GM19023 (cell line): ENCODE data around the gene SYNJ2.

Experiments
- ATAC-seq: cut with Tn5 transposase; IDR thresholded peaks from one replicate; pipeline ENCODE4 v1.9.1; 2021; ENCODE audit warnings: mild to moderate bottlenecking, moderate library complexity; ENCODE audit not compliant: unreplicated experiment

Gene SYNJ2

GRCh38 chr6:157997893-157998608 is 16.4 kb downstream of the SYNJ2 start:
- no peak for ATAC-seq

GRCh38 chr6:157998707-157999167 is 17.1 kb downstream of the SYNJ2 start:
- ATAC-seq = no peak

- no peak for ATAC-seq
Observed at GRCh38 chr6:157999168-158000051, 17.7 kb downstream of the SYNJ2 start.

- no peak for ATAC-seq
Observed at GRCh38 chr6:158000530-158001307, 19.1 kb downstream of the SYNJ2 start.

- ATAC-seq = no peak
Observed at GRCh38 chr6:158002249-158002950, 20.7 kb downstream of the SYNJ2 start.

- no peak for ATAC-seq
Observed at GRCh38 chr6:158002951-158003853, 21.5 kb downstream of the SYNJ2 start.

- no peak for ATAC-seq
Observed at GRCh38 chr6:158003910-158004700, 22.4 kb downstream of the SYNJ2 start.

GRCh38 chr6:158004701-158005095 is 23.0 kb downstream of the SYNJ2 start:
- ATAC-seq = no peak

- no peak for ATAC-seq
Observed at GRCh38 chr6:158005626-158006180, 24.0 kb downstream of the SYNJ2 start.

GRCh38 chr6:158006331-158006730 is 24.7 kb downstream of the SYNJ2 start:
- no peak for ATAC-seq

GRCh38 chr6:158006821-158007570 is 25.3 kb downstream of the SYNJ2 start:
- ATAC-seq = no peak

- no peak for ATAC-seq
Observed at GRCh38 chr6:158008864-158009113, 27.1 kb downstream of the SYNJ2 start.

GRCh38 chr6:158009114-158009891 is 27.6 kb downstream of the SYNJ2 start:
- ATAC-seq = no peak

GRCh38 chr6:158009935-158010585 is 28.4 kb downstream of the SYNJ2 start:
- no peak for ATAC-seq

- ATAC-seq = no peak
Observed at GRCh38 chr6:158010591-158011477, 29.2 kb downstream of the SYNJ2 start.

- no peak for ATAC-seq
Observed at GRCh38 chr6:158011478-158011920, 29.8 kb downstream of the SYNJ2 start.
